Fibroblast of skin of abdomen (primary cell): ENCODE data around the gene TRPM1.
A peak's percentile ranks its signal among the peaks of the same experiment; 100 is the strongest.

Experiments used
- DNase-seq: peaks from one replicate; pipeline ENCODE4 v3.0.0-alpha.2; 2013

The TRPM1 gene

DNA sequence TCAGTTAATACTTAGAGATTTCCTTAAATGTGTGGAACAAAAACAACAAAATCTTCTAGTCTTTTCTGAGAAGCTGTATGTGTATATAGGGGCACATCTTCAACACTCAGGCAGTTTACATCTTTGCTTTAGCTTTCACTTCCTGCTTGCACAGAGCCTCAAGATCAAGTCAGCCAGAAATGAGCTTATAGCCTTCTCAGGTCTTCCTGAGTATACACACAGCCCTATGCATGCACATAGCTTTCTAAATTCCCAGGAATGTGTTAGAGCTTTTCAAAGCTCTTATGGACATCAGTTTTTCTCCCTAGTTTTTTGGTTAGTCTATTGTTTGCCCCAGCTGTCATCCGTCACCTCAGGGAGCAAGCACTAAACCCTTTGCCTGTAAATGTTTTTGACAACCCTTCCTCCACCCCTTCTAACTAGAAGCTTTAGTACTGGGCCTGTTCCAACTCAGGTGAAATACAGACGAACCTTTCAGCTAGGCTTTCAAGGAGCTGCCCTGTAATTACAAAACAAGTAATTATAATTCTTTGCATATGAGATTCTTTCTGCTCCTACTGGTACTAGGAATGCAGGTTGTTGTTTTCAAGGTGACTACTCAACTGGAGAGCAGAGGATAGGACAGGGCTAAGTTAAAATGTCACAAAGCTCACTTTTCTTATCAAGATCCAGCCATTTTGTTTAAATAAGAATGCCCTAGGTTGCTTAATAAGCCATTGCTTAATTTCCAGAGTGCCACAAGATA is 87.5 kb downstream of the TRPM1 start:
- no peak for DNase-seq

- DNase-seq: no peak
These were observed 89.1 kb downstream of the TRPM1 start for GRCh38 chr15:31012455-31012854.

DNA sequence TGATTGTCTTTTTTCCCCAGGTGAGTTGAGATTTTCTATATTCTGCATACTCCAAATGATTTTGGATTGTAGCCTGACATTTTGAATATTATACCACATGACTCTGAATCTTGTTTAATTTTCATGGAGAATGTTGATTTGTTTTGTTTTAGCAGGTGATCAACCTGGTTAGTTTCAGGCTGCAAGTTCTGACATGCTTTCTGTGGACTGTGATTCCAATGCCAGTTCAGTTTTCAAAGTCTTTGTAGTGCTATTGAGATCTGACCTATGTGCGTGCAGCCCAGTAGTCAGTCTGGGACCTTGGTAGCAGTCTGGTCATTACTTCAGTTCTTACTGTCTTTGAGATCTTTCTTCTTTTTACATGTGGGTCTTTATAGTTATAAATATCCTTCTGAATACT is 91.5 kb downstream of the TRPM1 start:
- no peak for DNase-seq

GRCh38 chr15:31005660-31006059 is 95.9 kb downstream of the TRPM1 start:
- no peak for DNase-seq

DNA sequence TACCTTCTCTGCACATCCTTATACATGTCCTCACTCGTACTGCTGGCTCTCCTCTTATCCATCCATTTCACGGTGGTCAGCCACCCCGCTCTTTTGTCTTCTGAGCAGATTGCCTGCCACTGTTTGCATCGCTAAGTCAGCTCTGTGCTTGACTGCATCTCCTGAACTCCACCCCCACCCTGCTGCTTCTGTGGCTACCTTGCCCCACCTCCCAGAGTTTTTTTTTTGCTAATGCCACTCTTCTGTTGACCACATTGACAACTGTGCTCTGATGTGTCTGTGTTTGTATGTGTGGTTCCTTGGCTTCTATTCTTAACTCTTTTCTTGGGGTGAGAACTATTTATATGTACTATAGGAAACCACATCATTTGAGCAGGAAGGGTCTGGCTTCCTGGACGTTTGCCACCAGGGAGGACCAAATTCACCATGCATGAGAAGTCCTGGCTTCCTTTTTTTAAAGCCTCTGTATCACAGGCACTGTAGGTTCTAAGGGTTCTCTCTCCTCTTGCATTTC is 97.2 kb downstream of the TRPM1 start:
- DNase-seq: no peak

DNA sequence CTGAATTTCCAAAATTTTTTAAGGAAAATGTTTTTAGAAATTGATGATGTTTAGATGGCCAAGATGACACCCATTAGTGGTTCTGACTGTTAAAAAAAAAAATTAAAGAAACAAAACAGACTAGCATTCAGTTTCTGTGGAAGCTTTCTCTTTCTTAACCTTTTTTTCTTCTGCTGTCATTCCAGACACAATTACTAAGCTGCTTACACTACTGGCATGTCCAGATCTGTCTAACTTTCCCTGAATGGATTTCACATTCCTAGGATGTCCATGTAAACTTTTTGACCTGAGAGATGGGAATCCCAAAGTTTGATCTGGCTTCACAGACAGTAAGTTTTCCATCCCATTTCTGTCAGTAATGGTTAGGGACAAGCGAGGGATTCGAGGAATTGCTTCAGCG is 99.8 kb downstream of the TRPM1 start:
- no peak for DNase-seq

DNA sequence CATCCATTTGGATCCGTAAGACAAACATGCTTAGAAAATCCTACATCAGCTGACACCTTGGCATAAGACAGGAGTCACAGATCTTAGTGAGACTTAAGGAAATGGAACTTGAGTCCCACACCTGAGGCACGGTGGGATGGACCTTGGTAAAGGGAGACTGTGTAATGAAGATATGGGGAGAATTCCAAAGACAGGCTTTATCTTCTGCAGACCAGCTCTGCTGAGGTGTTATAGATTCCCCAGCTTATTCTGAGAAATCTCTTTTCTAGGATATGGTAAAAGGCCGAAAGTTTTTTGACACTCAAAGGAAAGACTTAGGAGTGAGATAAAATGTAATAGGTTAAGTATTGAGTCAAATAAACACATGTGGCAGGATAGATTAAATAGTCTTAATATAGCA is 101.8 kb downstream of the TRPM1 start:
- DNase-seq: no peak

GRCh38 chr15:30997270-30997669 is 104.3 kb downstream of the TRPM1 start:
- no peak for DNase-seq

DNA sequence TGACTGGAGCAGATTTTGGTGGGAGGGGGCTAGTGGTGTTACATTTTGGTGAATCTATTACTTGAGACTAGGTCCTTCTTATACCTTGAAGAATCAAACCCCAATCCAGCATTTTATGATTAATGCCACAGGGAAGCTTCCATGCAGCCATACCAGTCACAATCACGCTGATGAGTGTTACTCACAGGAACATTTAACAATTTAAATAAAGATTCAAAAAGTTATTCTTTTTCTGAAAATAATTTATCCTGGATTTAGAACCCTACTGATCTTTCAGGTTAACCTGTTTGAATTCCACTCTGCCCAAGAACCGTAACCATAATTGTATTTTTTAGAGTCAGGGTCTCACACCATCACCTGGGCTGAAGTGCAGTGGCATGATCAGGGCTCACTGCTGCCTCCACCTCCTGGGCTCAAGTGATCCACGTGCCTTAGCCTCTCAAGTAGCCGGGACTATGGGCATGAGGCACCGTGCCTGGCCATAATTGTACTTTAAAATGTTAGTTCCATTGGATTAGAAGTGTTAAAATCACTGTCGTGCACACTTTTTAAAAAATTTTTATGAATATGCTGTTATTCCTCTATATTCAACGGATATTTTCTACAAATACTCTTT is 109.2 kb downstream of the TRPM1 start:
- no peak for DNase-seq

- DNase-seq: peak; percentile 80
These were observed 110.0 kb downstream of the TRPM1 start, which contains the start of gene MTMR10 for GRCh38 chr15:30991255-30992235. TSS of gene MTMR10 (minus strand) at chr15:30991628. CDS start at chr15:30991506, 122 bp downstream.

- no peak for DNase-seq
These were observed 110.9 kb downstream of the TRPM1 start for GRCh38 chr15:30990446-30991254.

GRCh38 chr15:30990036-30990435 is 111.5 kb downstream of the TRPM1 start:
- DNase-seq: no peak

- DNase-seq: peak; percentile 19
These were observed 116.4 kb downstream of the TRPM1 start for GRCh38 chr15:30985081-30985531.

DNA sequence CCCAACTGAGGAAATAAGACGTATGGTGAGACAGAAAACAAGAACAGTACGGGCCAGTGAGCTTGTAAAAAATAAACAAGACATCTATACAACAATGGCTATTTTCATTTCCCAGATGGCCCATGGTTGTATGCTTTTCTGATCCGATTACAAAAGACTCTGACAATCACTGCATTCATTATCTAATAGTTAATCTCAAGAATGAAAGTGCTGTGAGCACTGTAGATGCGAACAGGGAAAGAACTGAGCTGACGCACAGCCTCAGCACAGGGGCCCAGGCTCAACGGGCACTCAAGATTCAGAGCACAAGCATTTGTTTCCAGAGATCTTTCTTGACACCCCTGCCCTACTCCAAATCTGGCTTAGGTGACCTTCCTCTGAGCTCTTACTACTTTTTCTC is 117.0 kb downstream of the TRPM1 start:
- DNase-seq: no peak

DNA sequence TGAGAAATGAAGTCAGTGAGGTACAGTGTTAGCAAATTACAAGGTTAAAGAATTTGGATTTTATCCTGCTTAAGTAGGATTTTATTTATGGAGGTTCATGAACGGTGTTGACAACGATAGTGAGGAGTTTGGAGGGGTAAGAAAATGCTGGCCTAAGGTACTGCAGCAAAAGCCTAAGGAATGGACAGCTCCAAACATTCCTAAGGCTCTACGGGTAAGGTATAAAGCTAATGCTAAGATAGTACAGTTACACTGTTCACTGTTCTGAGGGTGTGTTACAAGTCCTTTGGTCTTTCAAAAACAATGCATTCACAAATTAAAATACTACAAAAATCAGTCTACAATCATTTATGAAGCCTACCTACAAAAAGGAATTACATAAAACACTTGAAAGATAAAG is 117.4 kb downstream of the TRPM1 start:
- DNase-seq: no peak

- DNase-seq: no peak
These were observed 122.1 kb downstream of the TRPM1 start for GRCh38 chr15:30979457-30979856.

GRCh38 chr15:30978328-30978727 is 123.2 kb downstream of the TRPM1 start:
- DNase-seq: no peak

DNA sequence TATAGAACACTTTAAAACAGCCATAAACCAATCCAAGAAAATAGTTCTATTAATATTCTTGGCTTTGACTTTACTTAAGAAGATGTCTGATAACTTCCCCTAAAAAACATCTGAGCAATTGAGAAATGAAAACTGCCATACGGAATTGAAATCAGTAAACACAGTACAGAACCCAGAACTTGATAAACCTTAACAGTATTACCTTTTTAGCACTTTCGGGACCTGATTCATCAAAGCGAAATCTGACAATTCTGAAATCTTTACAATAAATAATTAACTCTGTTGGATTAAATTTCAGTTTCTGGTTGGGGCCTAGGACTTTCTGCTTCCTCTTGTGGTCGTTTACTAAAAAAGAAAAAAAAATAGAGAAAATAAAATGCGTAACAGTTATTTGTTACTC is 127.4 kb downstream of the TRPM1 start:
- DNase-seq: no peak

- DNase-seq: no peak
These were observed 128.1 kb downstream of the TRPM1 start for GRCh38 chr15:30973379-30973778.

- DNase-seq: no peak
These were observed 131.8 kb downstream of the TRPM1 start for GRCh38 chr15:30969724-30970123.

GRCh38 chr15:30963681-30964080 is 137.8 kb downstream of the TRPM1 start:
- no peak for DNase-seq

GRCh38 chr15:30962659-30963058 is 138.9 kb downstream of the TRPM1 start:
- DNase-seq: no peak
